ENCODE measurements around the gene TMEM234.

Gene TMEM234

GRCh38 chr1:32239337-32239736 lies 17.2 kb upstream of the TMEM234 start:
- no peak for DNase-seq

- no peak for DNase-seq
Measured at GRCh38 chr1:32234792-32235191, 12.6 kb upstream of the TMEM234 start.

DNA sequence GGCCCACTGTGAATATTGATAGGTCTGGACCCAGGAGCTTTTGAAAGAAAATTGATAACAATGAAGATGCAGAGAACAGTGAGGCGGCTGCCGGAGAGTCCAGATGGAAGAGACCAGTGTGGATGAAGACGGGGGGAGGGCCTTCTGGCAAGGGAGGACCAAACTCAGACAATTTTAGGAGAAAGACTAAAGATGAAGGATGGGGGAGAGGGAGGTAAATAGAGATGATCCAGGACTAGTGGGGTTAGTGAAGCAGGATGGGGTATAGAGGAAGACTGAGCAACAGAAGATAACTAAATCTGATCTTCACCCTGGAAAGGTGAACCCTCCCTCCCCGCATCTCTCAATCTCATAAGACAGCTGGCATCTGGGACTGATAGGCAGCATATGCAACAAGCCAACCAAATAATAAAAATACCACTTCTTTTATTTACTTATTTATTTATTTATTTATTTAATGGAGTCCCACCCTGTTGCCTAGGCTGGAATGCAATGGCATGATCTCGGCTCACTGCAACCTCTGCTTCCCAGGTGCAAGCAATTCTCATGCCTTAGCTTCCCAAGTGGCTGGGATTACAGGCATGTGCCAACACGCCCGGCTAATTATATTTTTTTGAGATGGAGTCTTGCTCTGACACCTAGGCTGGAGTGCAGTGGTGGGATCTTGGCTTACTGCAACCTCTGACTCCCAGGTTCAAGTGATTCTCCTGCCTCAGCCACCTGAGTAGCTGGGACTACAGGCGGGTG lies 10.6 kb upstream of the TMEM234 start:
- no peak for DNase-seq

DNA sequence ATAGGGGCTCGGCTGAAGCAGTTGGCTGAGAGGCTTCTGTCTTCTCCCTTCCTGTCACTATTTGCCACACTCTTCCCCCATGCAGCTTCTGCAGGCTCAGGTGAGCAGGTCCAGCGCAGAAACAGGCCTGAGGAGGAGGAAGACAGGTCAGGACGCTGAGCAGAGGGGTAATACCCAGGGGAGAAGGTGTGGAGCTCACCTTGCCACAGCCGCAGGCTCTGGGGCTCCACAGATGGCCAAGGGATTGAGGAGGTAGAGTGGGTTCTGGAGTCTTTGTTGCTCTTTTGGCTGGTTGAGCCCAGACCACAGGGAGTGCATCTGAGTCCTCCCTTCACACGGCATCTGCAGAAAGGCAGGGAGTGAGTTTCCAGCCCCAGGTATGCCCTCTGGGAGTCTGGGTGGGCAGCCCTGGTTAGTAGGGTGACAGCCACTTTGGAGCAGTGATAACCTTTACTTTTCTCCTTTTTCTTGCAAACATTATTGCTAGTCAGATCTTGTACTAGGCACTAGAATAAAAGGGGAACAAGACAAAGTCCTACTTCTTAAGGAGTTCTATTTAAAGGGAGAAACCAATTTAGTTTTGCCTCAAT lies 9.8 kb upstream of the TMEM234 start:
- no peak for DNase-seq

DNA sequence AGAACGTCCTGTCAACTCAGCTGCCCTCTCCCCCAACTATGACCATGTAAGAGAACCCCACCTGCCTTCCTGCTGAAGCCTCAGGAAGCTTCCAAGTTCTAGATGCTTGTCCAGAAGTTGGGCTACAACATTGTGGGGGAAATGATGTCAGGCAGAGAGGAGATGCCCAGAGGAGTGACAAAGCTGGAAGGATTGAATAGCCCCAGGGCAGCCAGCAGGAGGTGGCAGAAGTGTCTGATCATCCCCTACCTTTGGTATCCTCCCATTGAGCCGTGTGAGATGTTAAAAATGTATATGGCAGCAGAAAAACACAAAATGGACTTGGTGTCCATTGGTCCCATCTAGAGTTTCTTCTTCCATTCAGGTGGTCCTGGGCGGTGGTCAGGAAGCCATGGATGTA lies 6.6 kb upstream of the TMEM234 start:
- DNase-seq, result no peak

DNA sequence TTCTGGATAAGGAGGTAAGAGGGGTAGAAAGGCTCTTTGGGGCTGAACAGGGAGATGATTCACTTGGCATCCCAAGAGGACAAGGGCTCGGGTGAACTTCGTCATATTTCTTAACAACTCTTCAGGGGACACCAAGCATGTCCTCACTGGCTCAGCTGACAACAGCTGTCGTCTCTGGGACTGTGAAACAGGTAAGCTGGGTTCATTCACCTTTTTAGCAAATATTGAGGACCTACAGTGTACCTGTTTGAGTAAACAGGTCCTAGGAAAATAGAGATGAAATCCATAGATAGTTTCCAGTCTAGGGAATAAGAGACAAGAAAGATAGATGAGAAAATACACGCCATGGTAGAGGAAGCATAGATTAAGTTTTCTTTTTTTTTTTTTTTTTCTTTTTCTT lies 2.1 kb upstream of the TMEM234 start:
- no peak for DNase-seq

- no peak for DNase-seq
Measured at GRCh38 chr1:32223683-32224082, 1.5 kb upstream of the TMEM234 start.

DNA sequence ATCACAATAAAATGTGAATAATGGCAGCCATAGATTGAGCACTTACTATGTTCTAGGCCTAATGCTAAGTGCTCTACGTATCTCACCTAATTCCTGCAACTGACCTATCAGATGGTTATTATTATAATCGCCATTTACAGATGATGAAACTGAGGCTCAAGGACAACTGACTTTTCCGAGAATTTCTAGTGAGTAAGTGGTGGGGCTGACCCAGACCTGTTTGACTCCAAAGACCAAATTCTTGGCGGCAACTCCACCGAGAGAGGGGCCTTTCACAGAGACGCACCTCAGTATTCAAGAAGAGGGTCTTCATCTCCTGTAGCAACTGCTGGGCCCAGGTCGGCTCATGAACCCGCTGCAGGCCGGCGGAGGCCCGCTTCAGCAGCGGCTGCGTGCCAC lies 573 bp downstream of the TMEM234 start:
- DNase-seq, result no peak

GRCh38 chr1:32220746-32221580 lies 1.2 kb downstream of the TMEM234 start:
- DNase-seq, result no peak

- no peak for DNase-seq
Measured at GRCh38 chr1:32219022-32219421, 3.1 kb downstream of the TMEM234 start.

GRCh38 chr1:32216566-32216965 lies 5.6 kb downstream of the TMEM234 start:
- no peak for DNase-seq

DNA sequence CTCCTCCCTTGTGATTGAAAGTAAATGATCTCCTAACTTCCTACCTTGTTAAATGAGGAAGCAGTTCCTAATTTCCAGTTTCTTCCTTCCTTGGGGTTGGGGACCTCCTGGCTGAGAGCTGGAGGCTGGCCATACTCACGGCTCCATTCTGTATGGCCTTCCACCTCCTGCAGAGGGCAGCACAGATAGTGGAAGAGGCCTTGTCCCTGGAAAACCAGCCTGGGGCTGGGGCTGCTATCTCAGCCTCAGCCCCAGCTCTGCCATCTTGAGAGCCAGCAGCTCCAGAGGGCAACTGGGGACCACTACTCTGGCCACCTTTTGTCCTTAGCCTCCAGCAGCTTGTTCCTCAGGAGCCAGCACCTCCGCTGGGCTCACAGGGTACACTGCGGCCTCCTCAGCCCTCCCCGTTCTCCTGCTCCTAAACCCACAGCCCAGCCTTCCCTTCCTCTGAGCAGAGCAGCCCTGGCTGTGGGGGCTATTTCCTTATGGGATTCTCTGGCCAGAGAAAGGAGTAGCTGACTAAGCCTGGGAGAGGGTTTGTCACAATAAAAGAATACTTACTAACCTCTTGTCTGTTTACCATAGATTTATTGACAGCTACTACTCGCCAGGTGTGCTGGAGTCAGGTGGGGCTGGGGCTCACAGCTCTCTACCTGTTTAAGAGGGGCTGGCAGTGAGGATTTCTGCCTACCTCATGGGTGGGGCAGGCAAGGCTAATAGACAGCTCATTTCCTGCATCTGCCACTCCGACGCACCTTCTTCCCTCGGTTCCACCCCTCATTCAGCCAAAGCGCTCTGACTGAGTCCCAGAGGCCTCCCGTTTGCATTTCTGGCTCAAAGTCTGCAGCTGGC lies 6.3 kb downstream of the TMEM234 start:
- DNase-seq, result peak; percentile 48

GRCh38 chr1:32208891-32209328 lies 13.2 kb downstream of the TMEM234 start, which contains the start of gene DCDC2B:
DCDC2B (plus strand) TSS chr1:32209089; CDS start chr1:32209094, 5 bp downstream.
- no peak for DNase-seq

DNA sequence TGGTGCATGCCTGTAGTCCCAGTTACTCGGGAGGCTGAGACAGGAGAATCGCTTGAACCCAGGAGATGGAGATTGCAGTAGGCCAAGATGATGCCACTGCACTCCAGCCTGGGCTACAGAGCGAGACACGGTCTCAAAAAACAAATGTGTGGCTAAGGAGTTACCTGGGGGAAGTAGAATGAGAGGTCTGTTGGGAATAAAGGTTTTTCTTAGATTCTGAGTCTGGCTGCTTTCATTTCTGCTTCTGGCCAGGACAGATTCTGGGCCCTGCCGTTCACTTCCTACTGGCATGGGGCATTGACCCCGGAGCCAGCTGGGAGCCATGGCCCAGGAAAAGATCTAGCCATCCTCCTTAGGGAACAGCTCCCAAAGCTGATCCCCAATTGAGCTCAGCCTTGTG lies 13.7 kb downstream of the TMEM234 start:
- no peak for DNase-seq

GRCh38 chr1:32205401-32206370 lies 16.5 kb downstream of the TMEM234 start, which contains the start of gene IQCC:
IQCC (plus strand) TSS chr1:32205671; CDS start chr1:32205682, 11 bp downstream.
- peak; percentile 75 for DNase-seq

DNA sequence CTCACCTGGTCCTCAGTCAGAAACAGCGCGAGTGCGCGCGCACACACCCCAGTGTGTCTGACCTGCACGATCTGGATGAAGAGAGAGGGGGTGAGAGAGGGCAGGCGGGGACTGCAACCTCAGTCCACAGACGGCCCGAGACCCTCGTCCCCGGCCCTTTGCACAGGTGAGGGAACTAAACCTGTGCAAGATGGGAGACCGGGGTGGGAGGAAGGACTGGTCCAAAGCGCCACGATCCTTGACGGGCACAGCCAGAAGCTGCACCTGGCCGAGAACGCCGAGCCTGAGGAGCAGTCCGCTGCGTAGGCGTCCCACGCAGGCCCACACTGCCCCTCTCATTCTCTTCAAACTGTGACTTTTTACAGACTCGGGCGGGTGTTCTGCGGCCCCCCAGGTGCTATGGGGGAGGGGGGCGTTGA lies 17.2 kb downstream of the TMEM234 start:
- no peak for DNase-seq

DNA sequence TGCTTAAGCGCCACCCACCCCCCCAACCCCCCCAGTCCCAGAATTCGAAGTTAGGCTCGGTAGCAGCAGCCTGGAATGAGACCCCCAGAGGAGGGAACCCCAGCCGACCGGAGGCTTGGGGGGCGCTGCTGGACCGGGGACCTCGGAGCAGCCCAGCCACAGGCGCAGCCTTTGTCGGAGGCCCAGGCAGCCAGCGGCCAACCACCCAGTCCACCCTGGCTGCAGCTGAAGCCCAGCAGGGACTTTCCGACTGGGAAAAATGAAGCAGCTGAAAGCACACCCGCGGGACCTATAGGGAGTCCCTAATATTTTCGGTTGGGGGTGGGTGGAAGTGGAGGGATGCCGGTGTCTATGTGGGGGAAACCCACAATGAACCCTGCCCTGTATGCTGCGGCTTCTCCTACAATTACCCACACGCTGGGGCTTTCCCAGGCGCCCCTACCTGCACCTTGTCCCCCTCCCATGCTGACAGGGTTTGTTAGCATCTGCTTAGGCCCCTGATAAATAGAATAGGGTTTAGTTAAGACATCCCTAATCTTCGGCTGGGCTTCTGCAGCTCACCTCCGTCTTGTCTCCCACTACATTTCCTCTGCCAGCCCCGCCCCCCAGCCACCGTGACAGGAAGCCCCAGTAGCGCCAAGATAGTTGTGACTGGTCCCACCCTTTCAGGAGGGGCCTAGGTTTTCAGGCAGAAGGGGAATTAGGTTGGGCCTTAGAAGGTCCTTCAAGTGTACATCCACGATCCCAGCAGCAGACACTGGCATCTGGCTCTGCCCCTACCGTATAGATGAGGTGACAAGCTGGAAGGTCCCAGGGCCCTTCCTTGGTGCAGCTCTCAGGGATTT lies 20.9 kb downstream of the TMEM234 start:
- DNase-seq, result peak; percentile 80

- peak; percentile 40 for DNase-seq
Measured at GRCh38 chr1:32200226-32201010, 21.7 kb downstream of the TMEM234 start, which contains the start of gene CCDC28B. CCDC28B (plus strand) TSS chr1:32200595; CDS start chr1:32201936, 1,341 bp downstream.

- DNase-seq, result no peak
Measured at GRCh38 chr1:32199717-32200072, 22.5 kb downstream of the TMEM234 start.
